Uterus (tissue), 2 donors: ENCODE measurements around the gene TPI1.

ENCODE experiments used
- POLR2A ChIP-seq, 2 donors: fragments of 450-650 bp; IDR thresholded peaks; one replicate each; pipeline ENCODE4 v1.6.1; 2016; ENCODE audit warnings: antibody characterized with exemption in 2 of 2, mild to moderate bottlenecking in 1 of 2, moderate library complexity in 1 of 2
- TF ChIP-seq, protein P1 (sequence below), 4 experiments: fragments of 200-600 bp in 2 of 4; fragments of 450-650 bp in 2 of 4; sonication (generic) in 2 of 4; IDR thresholded peaks; one replicate each; pipeline ENCODE4 v1.5.1; 2016 to 2019; ENCODE audit warnings: antibody characterized with exemption in 4 of 4, mild to moderate bottlenecking in 2 of 4, moderate library complexity in 1 of 4

DNA sequence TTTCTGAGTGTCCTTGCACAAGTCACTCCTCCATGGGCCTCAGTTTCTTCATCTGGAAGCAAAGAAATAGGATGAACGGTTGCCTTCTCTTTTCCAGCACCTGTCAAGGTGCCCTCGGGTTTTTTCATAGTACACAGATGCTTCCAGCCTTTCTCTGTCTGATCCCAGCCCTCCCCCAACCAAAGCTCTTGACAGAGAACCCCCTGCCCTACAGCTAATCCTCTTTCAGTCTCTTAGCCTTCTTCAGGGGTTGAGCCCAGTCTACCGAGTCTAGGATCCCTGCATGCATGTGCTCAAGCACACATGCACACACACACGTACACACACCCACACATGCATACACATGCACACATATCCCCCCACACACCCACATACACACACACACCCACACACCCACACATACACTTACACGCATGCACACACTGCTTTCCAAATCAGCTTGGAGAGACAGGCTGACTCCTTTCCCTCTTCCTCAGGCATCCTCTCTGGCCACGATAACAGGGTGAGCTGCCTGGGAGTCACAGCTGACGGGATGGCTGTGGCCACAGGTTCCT, 20.9 kb upstream of the TPI1 start:
- TF ChIP-seq, protein P1, sequence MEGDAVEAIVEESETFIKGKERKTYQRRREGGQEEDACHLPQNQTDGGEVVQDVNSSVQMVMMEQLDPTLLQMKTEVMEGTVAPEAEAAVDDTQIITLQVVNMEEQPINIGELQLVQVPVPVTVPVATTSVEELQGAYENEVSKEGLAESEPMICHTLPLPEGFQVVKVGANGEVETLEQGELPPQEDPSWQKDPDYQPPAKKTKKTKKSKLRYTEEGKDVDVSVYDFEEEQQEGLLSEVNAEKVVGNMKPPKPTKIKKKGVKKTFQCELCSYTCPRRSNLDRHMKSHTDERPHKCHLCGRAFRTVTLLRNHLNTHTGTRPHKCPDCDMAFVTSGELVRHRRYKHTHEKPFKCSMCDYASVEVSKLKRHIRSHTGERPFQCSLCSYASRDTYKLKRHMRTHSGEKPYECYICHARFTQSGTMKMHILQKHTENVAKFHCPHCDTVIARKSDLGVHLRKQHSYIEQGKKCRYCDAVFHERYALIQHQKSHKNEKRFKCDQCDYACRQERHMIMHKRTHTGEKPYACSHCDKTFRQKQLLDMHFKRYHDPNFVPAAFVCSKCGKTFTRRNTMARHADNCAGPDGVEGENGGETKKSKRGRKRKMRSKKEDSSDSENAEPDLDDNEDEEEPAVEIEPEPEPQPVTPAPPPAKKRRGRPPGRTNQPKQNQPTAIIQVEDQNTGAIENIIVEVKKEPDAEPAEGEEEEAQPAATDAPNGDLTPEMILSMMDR (IDR thresholded peaks at IDR 0.05), result no peak
- TF ChIP-seq POLR2A (IDR thresholded peaks at IDR 0.05), result no peak
